IMR-90 (cell line): ENCODE measurements around the gene GALNT9. TPM values are rescaled to one million over a fixed set of nuclear protein-coding genes. Genes with fewer than 3 reads are reported as not detected.

ENCODE experiments used
- ATAC-seq: fragments of 200-7000 bp; cut with Tn5 transposase; 2 replicates; pipeline ENCODE4 v1.9.1; 2020; ENCODE audit warnings: low read depth, mild to moderate bottlenecking, moderate library complexity
- BruUV-seq: library from RNA; stranded (reverse); fragments of 400-500 nt; replicated peaks from 2 replicates; lab custom pipeline; 2021; lab: Mats Ljungman, UMichigan
- CTCF ChIA-PET: fragments of 300-600 bp; formaldehyde crosslinking; extraction: SDS; loops from one replicate; lab custom pipeline; 2021; ENCODE audit warnings: antibody characterized with exemption; lab: Yijun Ruan, JAX
- POLR2A ChIA-PET: fragments of 300-600 bp; sonication (Branson Sonifier 250); formaldehyde crosslinking; loops from one replicate; lab custom pipeline; 2022; ENCODE audit warnings: antibody characterized with exemption; ENCODE audit not compliant: unreplicated experiment; lab: Charles Lee
- DNase-seq: peaks from one replicate; pipeline ENCODE4 v3.0.0; 2013
- H2AFZ ChIP-seq: replicated peaks from 2 replicates; pipeline ENCODE3; 2013; ENCODE audit warnings: low read length, mild to moderate bottlenecking; ENCODE audit not compliant: poor library complexity
- H2AK5ac ChIP-seq: 2 replicates; pipeline ENCODE4 v1.6.1; 2013; ENCODE audit warnings: low read depth, low read length, inconsistent platforms
- H2AK9ac ChIP-seq: replicated peaks from 2 replicates; pipeline ENCODE3; 2013; ENCODE audit warnings: mild to moderate bottlenecking, low read depth, low read length, moderate library complexity; ENCODE audit not compliant: poor library complexity
- H2BK120ac ChIP-seq: 2 replicates; pipeline ENCODE4 v1.6.1; 2013; ENCODE audit warnings: low read depth, low read length, inconsistent platforms
- H2BK15ac ChIP-seq: 3 replicates; pipeline ENCODE4 v1.6.1; 2013; ENCODE audit warnings: low read depth, low read length, inconsistent platforms
- H2BK20ac ChIP-seq: 2 replicates; pipeline ENCODE4 v1.6.1; 2013; ENCODE audit warnings: low read depth, mild to moderate bottlenecking, inconsistent platforms, low read length, moderate library complexity
- H2BK5ac ChIP-seq: 2 replicates; pipeline ENCODE4 v1.6.1; 2013; ENCODE audit warnings: mild to moderate bottlenecking, low read depth, low read length, inconsistent platforms; ENCODE audit not compliant: poor library complexity, severe bottlenecking
- H3K14ac ChIP-seq: replicated peaks from 2 replicates; pipeline ENCODE4 v1.6.1; 2013; ENCODE audit warnings: low read depth, low read length, inconsistent platforms
- H3K18ac ChIP-seq: 2 replicates; pipeline ENCODE4 v1.6.1; 2013; ENCODE audit warnings: low read depth, low read length, control low read depth
- H3K23ac ChIP-seq: 2 replicates; pipeline ENCODE4 v1.6.1; 2013; ENCODE audit warnings: low read depth, low read length, inconsistent platforms
- H3K27ac ChIP-seq: 2 replicates; pipeline ENCODE4 v1.5.1; 2013; ENCODE audit warnings: mild to moderate bottlenecking, control low read depth, low read length; ENCODE audit not compliant: insufficient read depth
- H3K27me3 ChIP-seq: 2 replicates; pipeline ENCODE4 v1.6.1; 2013; ENCODE audit warnings: low read length; ENCODE audit not compliant: control insufficient read depth, insufficient read depth
- H3K36me3 ChIP-seq: 2 replicates; pipeline ENCODE4 v1.6.1; 2013; ENCODE audit warnings: low read length, mixed read lengths; ENCODE audit not compliant: control insufficient read depth, insufficient read depth
- H3K4ac ChIP-seq: 2 replicates; pipeline ENCODE4 v1.6.1; 2013; ENCODE audit warnings: low read depth, low read length, inconsistent platforms
- H3K4me1 ChIP-seq: 2 replicates; pipeline ENCODE4 v1.6.1; 2013; ENCODE audit warnings: low read length, mixed read lengths; ENCODE audit not compliant: control insufficient read depth, insufficient read depth
- H3K4me2 ChIP-seq: 2 replicates; pipeline ENCODE4 v1.6.1; 2013; ENCODE audit warnings: low read depth, mild to moderate bottlenecking, control low read depth, low read length, moderate library complexity
- H3K4me3 ChIP-seq: 2 replicates; pipeline ENCODE4 v1.5.1; 2013; ENCODE audit warnings: low read depth, mild to moderate bottlenecking, control low read depth, low read length, moderate library complexity; ENCODE audit not compliant: insufficient read depth
- H3K56ac ChIP-seq: 2 replicates; pipeline ENCODE4 v1.6.1; 2013; ENCODE audit warnings: low read length, inconsistent platforms; ENCODE audit not compliant: insufficient read depth; ENCODE audit errors: extremely low read depth
- H3K79me1 ChIP-seq, 2 experiments: 2 replicates each; pipeline ENCODE4 v1.6.1; 2013; ENCODE audit warnings: low read length in 2 of 2, inconsistent platforms in 1 of 2, low read depth in 1 of 2
- H3K9ac ChIP-seq: 2 replicates; pipeline ENCODE4 v1.6.1; 2013; ENCODE audit warnings: low read depth, low read length, control low read depth
- H3K9me1 ChIP-seq: 2 replicates; pipeline ENCODE4 v1.6.1; 2013; ENCODE audit warnings: low read length, inconsistent platforms; ENCODE audit not compliant: insufficient read depth
- H3K9me3 ChIP-seq: 2 replicates; pipeline ENCODE4 v1.6.1; 2013; ENCODE audit warnings: low read length; ENCODE audit not compliant: control insufficient read depth, insufficient read depth
- H4K20me1 ChIP-seq: 2 replicates; pipeline ENCODE4 v1.6.1; 2013; ENCODE audit warnings: low read length, inconsistent platforms; ENCODE audit not compliant: insufficient read depth
- H4K5ac ChIP-seq: 2 replicates; pipeline ENCODE4 v1.6.1; 2013; ENCODE audit warnings: mild to moderate bottlenecking, low read depth, low read length, control low read depth
- H4K8ac ChIP-seq, 2 experiments: 2 replicates each; pipeline ENCODE4 v1.6.1; 2013; ENCODE audit warnings: low read depth in 2 of 2, low read length in 2 of 2, control low read depth in 1 of 2, inconsistent platforms in 1 of 2
- H4K91ac ChIP-seq: 2 replicates; pipeline ENCODE4 v1.6.1; 2013; ENCODE audit warnings: low read depth, low read length, inconsistent platforms; ENCODE audit not compliant: insufficient read depth
- BHLHE40 ChIP-seq: fragments of 150-350 bp; IDR thresholded peaks from 2 replicates; pipeline ENCODE4 v1.6.1; 2016; ENCODE audit warnings: mild to moderate bottlenecking, low read depth, low read length
- CEBPB ChIP-seq: IDR thresholded peaks from 2 replicates; pipeline ENCODE4 v1.6.1; 2012; ENCODE audit warnings: low read depth, low read length, improper control_type of control experiment
- CHD1 ChIP-seq: IDR thresholded peaks from 2 replicates; pipeline ENCODE4 v1.6.1; 2012; ENCODE audit warnings: low read depth, low read length, improper control_type of control experiment
- CTCF ChIP-seq: conservative IDR thresholded peaks from 2 replicates; pipeline ENCODE4 v1.5.1; 2012; ENCODE audit warnings: mild to moderate bottlenecking, low read depth, low read length, improper control_type of control experiment
- ELK1 ChIP-seq: fragments of 150-350 bp; IDR thresholded peaks from 2 replicates; pipeline ENCODE4 v1.6.1; 2016; ENCODE audit warnings: low read depth, mild to moderate bottlenecking, low read length, moderate library complexity, borderline replicate concordance
- FOS ChIP-seq: fragments of 150-350 bp; IDR thresholded peaks from 2 replicates; pipeline ENCODE4 v1.6.1; 2016; ENCODE audit warnings: low read depth, low read length
- MAFK ChIP-seq: IDR thresholded peaks from 2 replicates; pipeline ENCODE4 v1.6.1; 2012; ENCODE audit warnings: low read depth, low read length, improper control_type of control experiment
- MAZ ChIP-seq: IDR thresholded peaks from 2 replicates; pipeline ENCODE4 v1.6.1; 2012; ENCODE audit warnings: low read depth, mild to moderate bottlenecking, low read length, improper control_type of control experiment, moderate library complexity, borderline replicate concordance
- MXI1 ChIP-seq: IDR thresholded peaks from 2 replicates; pipeline ENCODE4 v1.6.1; 2012; ENCODE audit warnings: low read depth, mild to moderate bottlenecking, low read length, moderate library complexity, borderline replicate concordance
- NFE2L2 ChIP-seq: fragments of 150-350 bp; IDR thresholded peaks from 2 replicates; pipeline ENCODE4 v1.6.1; 2016; ENCODE audit warnings: low read depth, mild to moderate bottlenecking, low read length
- POLR2A ChIP-seq: IDR thresholded peaks from 2 replicates; pipeline ENCODE4 v1.6.1; 2012; ENCODE audit warnings: mild to moderate bottlenecking, low read depth, low read length
- RAD21 ChIP-seq: IDR thresholded peaks from 2 replicates; pipeline ENCODE4 v1.6.1; 2012; ENCODE audit warnings: low read length, improper control_type of control experiment
- RCOR1 ChIP-seq: IDR thresholded peaks from 2 replicates; pipeline ENCODE4 v1.6.1; 2012; ENCODE audit warnings: mild to moderate bottlenecking, low read length, improper control_type of control experiment; ENCODE audit not compliant: insufficient replicate concordance
- RFX5 ChIP-seq: IDR thresholded peaks from 2 replicates; pipeline ENCODE4 v1.8.0; 2012; ENCODE audit warnings: low read depth, mild to moderate bottlenecking, low read length, moderate library complexity
- SMC3 ChIP-seq: fragments of 150-350 bp; IDR thresholded peaks from 2 replicates; pipeline ENCODE4 v1.6.1; 2016; ENCODE audit warnings: low read depth, mild to moderate bottlenecking, antibody characterized with exemption, low read length, moderate library complexity
- USF2 ChIP-seq: fragments of 150-350 bp; IDR thresholded peaks from 2 replicates; pipeline ENCODE4 v1.6.1; 2017; ENCODE audit warnings: mild to moderate bottlenecking, antibody characterized with exemption, low read length, low read depth
- WGBS, 2 experiments: methylation state at CpG; one replicate each; pipeline versions ENCODE4 v1.1.5 to v1.1.7; 2013; ENCODE audit warnings: missing lambda C conversion rate in 2 of 2; ENCODE audit not compliant: insufficient read length in 1 of 2; ENCODE audit errors: extremely low coverage in 2 of 2; 5-methylcytosine and 5-hydroxymethylcytosine counted together
- dilution Hi-C: fragments of 300-500 bp; cut with HindIII; formaldehyde crosslinking; loops from one replicate; pipeline ENCODE4 v1.14.3; 2018; ENCODE audit warnings: low sequenced_read_pairs; ENCODE audit not compliant: unreplicated experiment
- in situ Hi-C: fragments of 300-500 bp; cut with MboI; formaldehyde crosslinking; loops from 3 replicates; pipeline ENCODE4 v1.14.3; 2019; ENCODE audit warnings: low sequenced_read_pairs, inconsistent platforms, mixed read lengths
- intact Hi-C: fragments of 100-400 bp; cut with micrococcal nuclease; formaldehyde crosslinking; loops from 2 replicates; pipeline ENCODE4 v1.10.0; 2022
- polyA plus RNA-seq, 3 experiments: library from polyadenylated mRNA; depleted of rRNA; stranded (reverse); fragments of >200 nt; gene quantifications; 2 replicates each; pipeline ENCODE4 v1.2.3, GENCODE V29; 2012; ENCODE audit warnings: low replicate concordance in 1 of 3
- total RNA-seq: library from RNA; depleted of rRNA; stranded (reverse); fragments of >200 nt; gene quantifications from 2 replicates; pipeline ENCODE4 v1.2.3, GENCODE V29; 2012

Gene GALNT9
- total and polyA plus RNA-seq, 2 of the 4 experiments (the other 2 are of a cell fraction) = under 0.01 to 0.12 TPM

GRCh38 chr12:132211326-132211725 is 118.1 kb downstream of the GALNT9 start:
- dilution Hi-C loops = no loop called here
- intact Hi-C loops = no loop called here
- CTCF ChIA-PET = no interaction called here

More at GRCh38 chr12:132211326-132211725, 118.1 kb downstream of the GALNT9 start:
- Histone ChIP-seq H3K9me1 (no peaks in the 10 kb centered on the region), H3K27ac (no peak overlapping the region), H4K5ac (no peak overlapping the region), H2BK20ac (no peak overlapping the region), H3K36me3 (no peaks in the 10 kb centered on the region), H2AK9ac (no peak overlapping the region), H3K18ac (no peak overlapping the region), H3K4me1 (no peaks in the 10 kb centered on the region), H3K56ac (no peak overlapping the region), H4K20me1 (no peaks in the 10 kb centered on the region), H3K9ac (no peak overlapping the region), H2BK5ac (no peak overlapping the region), H3K27me3 (peaks cover 3% of the 10 kb centered on the region; the same call in 1 of the 2 replicates), H2AK5ac (no peak overlapping the region), H3K9me3 (peaks cover 10% of the 10 kb centered on the region; the same call in 1 of the 2 replicates), H4K8ac (no peak overlapping the region), H4K91ac (no peak overlapping the region), H2AFZ (no peak overlapping the region), H2BK120ac (no peak overlapping the region), H3K79me1 (no peaks in the 10 kb centered on the region), H2BK15ac (no peak overlapping the region), H3K4me3 (no peak overlapping the region), H3K4me2 (no peak overlapping the region), H3K14ac (no peak overlapping the region), H3K23ac (no peak overlapping the region), H3K4ac (no peak overlapping the region)
- TF ChIP-seq SMC3 (no peak), CEBPB (no peak), CHD1 (no peak), RCOR1 (no peak), FOS (no peak), ELK1 (no peak), RFX5 (no peak), RAD21 (no peak), MAZ (no peak), BHLHE40 (no peak), CTCF (no peak), POLR2A (no peak), MAFK (no peak), USF2 (no peak), NFE2L2 (no peak), MXI1 (no peak)
- ATAC-seq = no peak
- DNase-seq = no peak
- in situ Hi-C loops = no loop called here
- 72% methylated on average over 6 of the region's 18 CpGs; no CpG with 5 or more reads in 1 of the 2 experiments for WGBS, 2 experiments
- POLR2A ChIA-PET = no interaction called here
- BruUV-seq = no TSS peak
